NCI-H2081 treated with DMSO at 0.1 percent for 48 hours (cell line): ENCODE data around the gene ADGRE2.
"Not testable (repeated sequence)": the region's sequence is repeated elsewhere in the genome, so short reads cannot be mapped to it uniquely, and the experiment has no call there.

ENCODE experiments used
- DNase-seq: peaks from one replicate; lab custom pipeline; 2025; lab: John Stamatoyannopoulos, UW

The ADGRE2 gene

GRCh38 chr19:14778110-14778845 lies at the start of gene ADGRE2:
TSS of gene ADGRE2 (minus strand) at chr19:14778560. CDS start at chr19:14776756, 1,804 bp downstream.
- not testable (repeated sequence) for DNase-seq

DNA sequence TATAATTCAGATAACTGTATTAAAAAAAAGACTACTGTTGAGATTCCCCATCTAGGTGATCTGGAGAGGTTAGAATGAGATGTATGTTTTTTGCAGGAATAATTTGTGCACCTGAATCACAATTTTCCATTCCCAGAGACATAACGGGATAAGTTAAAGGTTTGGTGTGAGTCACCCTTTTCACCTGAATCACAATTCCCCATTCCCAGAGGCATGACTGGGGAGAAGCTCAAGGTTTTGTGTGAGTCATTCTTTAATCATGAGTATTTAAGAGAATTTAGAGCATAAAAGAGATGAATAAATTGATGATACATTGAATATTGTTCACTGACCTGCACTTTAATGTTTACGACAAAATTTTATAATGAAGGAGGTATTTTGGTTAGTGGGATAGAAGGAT lies 47.6 kb upstream of the ADGRE2 start:
- DNase-seq: no peak

DNA sequence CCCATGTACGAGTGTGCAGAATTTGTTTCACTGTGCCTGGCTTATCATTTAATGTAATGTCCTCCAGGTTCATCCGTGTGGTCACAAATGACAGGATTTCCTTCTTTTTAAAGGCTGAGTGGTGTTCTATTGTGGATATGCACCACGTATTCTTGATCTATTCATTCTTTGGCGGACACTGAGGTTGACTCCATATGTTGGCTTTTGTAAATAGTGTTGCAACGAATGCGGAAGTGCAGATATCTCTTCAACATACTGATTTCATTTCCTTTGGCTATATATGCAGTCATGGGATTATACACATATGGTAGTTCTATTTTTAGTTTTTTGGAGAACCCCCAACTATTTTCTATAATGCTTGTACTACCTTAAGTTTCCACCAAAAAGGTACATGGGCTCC lies 43.6 kb upstream of the ADGRE2 start:
- DNase-seq: no peak

GRCh38 chr19:14818588-14818987 lies 40.2 kb upstream of the ADGRE2 start:
- no peak for DNase-seq

DNA sequence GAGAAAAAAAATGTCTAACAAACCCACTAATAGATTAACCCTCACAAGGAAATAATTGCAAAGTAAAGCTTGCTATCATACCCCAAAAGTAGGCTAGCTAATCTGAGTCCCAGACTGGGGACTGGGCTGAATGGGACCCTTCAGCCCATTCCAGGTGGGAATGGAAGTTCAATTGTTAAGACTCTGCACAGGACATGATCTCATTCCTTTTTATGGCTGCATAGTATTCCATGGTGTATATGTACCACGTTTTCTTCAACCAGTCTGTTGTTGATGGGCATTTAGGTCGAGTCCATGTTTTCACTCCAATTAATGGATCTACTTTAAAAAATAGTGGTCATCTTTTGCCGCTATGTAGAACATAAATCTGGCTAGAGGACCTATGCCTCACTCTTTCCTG lies 38.7 kb upstream of the ADGRE2 start:
- no peak for DNase-seq

DNA sequence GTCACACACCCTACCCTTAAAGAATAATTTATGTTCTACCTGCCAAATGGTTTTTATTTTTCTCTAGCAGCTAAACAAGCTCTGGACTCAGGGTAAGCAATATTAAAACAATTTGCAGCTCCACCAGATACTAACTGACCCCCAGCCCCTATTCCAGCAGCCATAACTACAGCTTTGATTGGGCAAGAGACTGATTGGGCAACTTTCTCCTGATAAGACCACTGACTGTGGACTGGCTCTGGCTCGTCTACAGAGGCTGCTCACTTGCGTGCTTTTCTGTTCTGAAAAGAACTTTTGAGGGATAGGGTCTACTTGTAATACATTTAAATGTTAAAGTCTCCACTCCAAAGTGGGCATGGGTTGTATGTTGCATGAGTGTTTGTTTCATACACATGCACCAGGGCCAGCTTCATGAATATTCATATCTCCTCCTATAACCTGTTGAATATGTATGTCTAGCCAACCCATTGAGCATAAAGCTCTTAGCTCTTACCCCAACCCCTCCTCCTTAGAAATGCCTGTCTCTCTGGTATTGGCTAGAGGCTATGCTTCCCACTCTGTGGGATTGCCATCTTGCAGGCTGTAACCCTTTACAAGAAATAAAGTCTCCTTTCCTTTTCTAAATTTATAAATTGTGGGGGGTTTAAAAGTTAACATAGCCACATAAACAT lies 36.8 kb upstream of the ADGRE2 start:
- no peak for DNase-seq

DNA sequence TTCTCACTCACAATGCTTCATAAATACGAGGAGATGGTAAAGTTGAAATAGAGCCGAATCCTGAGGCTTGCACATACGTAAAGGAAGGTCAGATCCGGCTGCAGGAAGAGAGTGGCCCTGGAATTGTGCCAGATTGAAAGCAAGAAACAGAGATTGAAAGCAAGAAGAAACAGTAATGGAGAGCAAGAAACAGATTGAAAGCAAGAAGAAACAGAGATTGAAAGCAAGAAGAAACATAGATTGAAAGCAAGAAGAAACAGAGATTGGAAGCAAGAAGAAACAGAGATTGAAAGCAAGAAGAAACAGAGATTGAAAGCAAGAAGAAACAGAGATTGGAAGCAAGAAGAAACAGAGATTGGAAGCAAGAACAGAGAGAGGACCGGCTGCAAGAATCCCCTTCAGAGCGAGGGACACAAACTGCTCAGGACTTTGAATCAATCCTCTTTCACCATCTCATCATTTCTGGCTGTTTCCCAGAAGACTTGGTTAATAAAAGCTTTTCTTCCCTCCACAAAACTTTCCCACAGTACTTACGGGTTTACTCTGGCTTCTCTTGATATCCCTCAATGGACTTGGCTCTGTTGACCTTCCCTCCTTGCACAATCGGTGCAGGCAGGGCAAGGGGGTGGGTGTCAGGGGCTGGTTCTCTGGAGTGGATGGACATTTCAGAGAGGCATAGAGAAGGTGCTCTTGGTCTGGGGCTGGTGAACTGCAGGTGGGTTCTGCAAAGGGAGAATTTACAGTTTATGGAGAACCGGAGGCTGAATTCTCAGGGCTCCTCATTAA lies 31.1 kb upstream of the ADGRE2 start:
- no peak for DNase-seq

GRCh38 chr19:14804765-14805164 lies 26.4 kb upstream of the ADGRE2 start:
- DNase-seq: no peak

DNA sequence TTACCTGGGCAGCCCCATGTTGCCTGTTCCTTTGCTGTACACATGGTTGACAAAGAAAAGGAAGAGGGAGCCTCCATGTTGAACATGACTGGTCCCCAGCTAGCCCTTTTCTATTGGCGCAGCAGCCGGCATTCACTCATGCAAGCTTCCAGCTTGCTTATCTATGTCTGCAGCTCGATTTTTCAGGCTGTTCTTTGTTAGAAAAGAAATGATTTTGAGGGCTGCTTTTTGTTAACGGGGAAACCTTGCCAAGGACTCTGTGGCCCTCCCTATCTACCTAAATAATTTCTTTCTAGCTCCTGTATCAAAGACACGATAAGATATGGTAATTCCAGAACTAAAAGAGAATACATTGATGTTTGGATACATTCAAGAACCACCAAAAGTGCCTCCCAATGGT lies 20.4 kb upstream of the ADGRE2 start:
- DNase-seq: no peak

GRCh38 chr19:14796021-14796420 lies 17.7 kb upstream of the ADGRE2 start:
- no peak for DNase-seq

- no peak for DNase-seq
Observed at GRCh38 chr19:14795078-14795721, 16.8 kb upstream of the ADGRE2 start.

DNA sequence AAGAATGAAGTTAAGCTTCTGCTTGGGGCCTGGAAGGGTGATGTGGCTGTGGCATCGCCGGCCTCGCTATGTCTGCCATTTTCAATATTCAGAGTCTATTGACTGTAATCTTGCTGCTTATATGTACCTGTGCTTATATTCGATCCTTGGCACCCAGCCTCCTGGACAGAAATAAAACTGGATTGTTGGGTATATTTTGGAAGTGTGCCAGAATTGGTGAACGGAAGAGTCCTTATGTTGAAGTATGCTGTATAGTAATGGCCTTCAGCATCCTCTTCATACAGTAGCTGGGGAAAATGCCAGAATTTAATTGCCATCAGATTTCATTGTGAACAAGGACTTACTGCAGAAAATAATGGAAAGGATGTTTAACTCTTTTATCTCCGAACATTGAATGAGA lies 13.9 kb upstream of the ADGRE2 start:
- DNase-seq: not testable (repeated sequence)

- DNase-seq: no peak
Observed at GRCh38 chr19:14786421-14786851, 8.1 kb upstream of the ADGRE2 start.

- not testable (repeated sequence) for DNase-seq
Observed at GRCh38 chr19:14785102-14785793, 6.9 kb upstream of the ADGRE2 start.

- not testable (repeated sequence) for DNase-seq
Observed at GRCh38 chr19:14784730-14785101, 6.4 kb upstream of the ADGRE2 start.

GRCh38 chr19:14783410-14783998 lies 5.1 kb upstream of the ADGRE2 start:
- not testable (repeated sequence) for DNase-seq

GRCh38 chr19:14782626-14783409 lies 4.5 kb upstream of the ADGRE2 start:
- DNase-seq: no peak

- not testable (repeated sequence) for DNase-seq
Observed at GRCh38 chr19:14781713-14782536, 3.6 kb upstream of the ADGRE2 start.

DNA sequence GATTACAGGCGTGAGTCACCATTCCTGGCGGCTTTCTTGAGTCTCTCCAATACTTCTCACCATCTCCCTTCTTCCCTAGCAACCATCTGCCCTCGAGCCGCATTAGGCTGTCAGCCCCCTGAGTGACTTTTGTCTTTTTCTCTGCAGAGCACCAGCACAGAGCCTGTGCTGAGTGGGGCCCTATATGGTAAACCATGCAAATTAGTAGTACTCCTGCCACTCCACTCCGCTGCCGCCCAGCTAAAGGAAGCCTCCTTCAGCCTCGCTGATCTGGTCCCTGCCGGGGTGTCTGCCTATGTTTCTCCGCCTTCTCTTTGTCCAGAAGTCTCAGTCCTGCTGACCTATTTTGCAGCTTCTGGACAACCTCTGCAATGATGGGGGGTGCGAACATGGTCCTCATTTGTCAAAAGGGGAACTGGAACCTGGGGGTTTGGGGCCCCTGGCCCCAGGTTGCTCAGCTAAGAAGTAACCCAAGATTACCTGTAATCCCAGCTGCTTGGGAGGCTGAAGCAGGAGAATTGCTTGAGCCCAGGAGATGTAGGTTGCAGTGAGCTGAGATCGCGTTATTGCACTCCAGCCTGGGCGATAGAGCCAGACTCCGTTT lies 2.4 kb upstream of the ADGRE2 start:
- DNase-seq: not testable (repeated sequence)
